C1 segment of cervical spinal cord (tissue), 14 donors: Measurements from ENCODE around the gene NPAP1.
"Not testable (repeated sequence)": the region's sequence is repeated elsewhere in the genome, so short reads cannot be mapped to it uniquely, and the experiment has no call there.

ENCODE experiments used
- DNase-seq, 14 donors: peaks; one replicate each; lab custom pipeline; 2025; lab: John Stamatoyannopoulos, UW

The NPAP1 gene

GRCh38 chr15:24675332-24676144 is at the start of gene NPAP1:
Gene NPAP1, plus strand, starts transcription at chr15:24675775. Its CDS starts 93 bp downstream, at chr15:24675868.
- DNase-seq: no peak

- no peak for DNase-seq
Observed at GRCh38 chr15:24627443-24627842, 48.1 kb upstream of the NPAP1 start.

GRCh38 chr15:24633082-24633481 is 42.5 kb upstream of the NPAP1 start:
- no peak for DNase-seq

- DNase-seq: not testable (repeated sequence)
Observed at GRCh38 chr15:24639412-24639811, 36.2 kb upstream of the NPAP1 start.

GRCh38 chr15:24645627-24646026 is 29.9 kb upstream of the NPAP1 start:
- DNase-seq: no peak

- DNase-seq: no peak
Observed at GRCh38 chr15:24659622-24660021, 16.0 kb upstream of the NPAP1 start.

GRCh38 chr15:24662991-24663390 is 12.6 kb upstream of the NPAP1 start:
- no peak for DNase-seq

GRCh38 chr15:24676431-24676830 is 856 bp downstream of the NPAP1 start:
- DNase-seq: no peak

- no peak for DNase-seq
Observed at GRCh38 chr15:24678485-24678884, 2.9 kb downstream of the NPAP1 start.

- no peak for DNase-seq
Observed at GRCh38 chr15:24682002-24682401, 6.4 kb downstream of the NPAP1 start.

- not testable (repeated sequence) for DNase-seq
Observed at GRCh38 chr15:24682905-24683304, 7.3 kb downstream of the NPAP1 start.

GRCh38 chr15:24683736-24684135 is 8.2 kb downstream of the NPAP1 start:
- DNase-seq: no peak

- DNase-seq: no peak
Observed at GRCh38 chr15:24684313-24684712, 8.7 kb downstream of the NPAP1 start.

- no peak for DNase-seq
Observed at GRCh38 chr15:24696201-24696600, 20.6 kb downstream of the NPAP1 start.

- no peak for DNase-seq
Observed at GRCh38 chr15:24696842-24697241, 21.3 kb downstream of the NPAP1 start.

GRCh38 chr15:24718289-24719082 is 42.9 kb downstream of the NPAP1 start:
- no peak for DNase-seq

GRCh38 chr15:24729760-24730159 is 54.2 kb downstream of the NPAP1 start:
- DNase-seq: no peak
